ENCODE measurements around the gene GPN1.

The GPN1 gene

DNA sequence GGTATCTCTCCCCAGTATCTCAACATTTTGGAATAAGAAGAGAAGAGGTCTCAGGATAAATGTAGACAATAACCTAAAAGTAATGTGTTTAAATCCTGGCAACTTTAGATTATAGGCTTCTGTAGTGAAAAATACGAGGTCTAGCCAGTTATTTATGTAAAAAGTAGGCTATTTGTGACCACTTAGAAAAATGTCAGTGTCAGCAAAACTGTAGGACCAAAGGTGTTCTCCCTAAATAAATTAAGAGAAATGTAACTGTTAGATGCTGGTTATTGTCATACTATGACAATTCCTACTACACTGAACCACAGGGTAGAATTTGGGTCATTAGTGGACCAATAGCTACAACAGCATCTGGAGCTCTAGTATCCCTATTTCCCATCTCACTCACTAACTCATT, 32.5 kb downstream of the GPN1 start:
- Histone ChIP-seq H3K9me3 (ENCODE audit: severe bottlenecking) (no peaks in the 10 kb centered on the region), H3K27me3 (ENCODE audit: insufficient read depth, poor library complexity, severe bottlenecking) (no peaks in the 10 kb centered on the region), H3K27ac (ENCODE audit: poor library complexity, severe bottlenecking) (no peak overlapping the region), H3K4me3 (ENCODE audit: severe bottlenecking) (no peak overlapping the region), H3K4me1 (ENCODE audit: insufficient read depth, poor library complexity, severe bottlenecking) (peaks cover 3% of the 10 kb centered on the region), H3K36me3 (ENCODE audit: low read depth) (peaks cover 68% of the 10 kb centered on the region)
- DNase-seq (ENCODE audit: low spot score) (no peak), ATAC-seq (ENCODE audit: low read depth) (no peak)
- TF ChIP-seq, protein P1, sequence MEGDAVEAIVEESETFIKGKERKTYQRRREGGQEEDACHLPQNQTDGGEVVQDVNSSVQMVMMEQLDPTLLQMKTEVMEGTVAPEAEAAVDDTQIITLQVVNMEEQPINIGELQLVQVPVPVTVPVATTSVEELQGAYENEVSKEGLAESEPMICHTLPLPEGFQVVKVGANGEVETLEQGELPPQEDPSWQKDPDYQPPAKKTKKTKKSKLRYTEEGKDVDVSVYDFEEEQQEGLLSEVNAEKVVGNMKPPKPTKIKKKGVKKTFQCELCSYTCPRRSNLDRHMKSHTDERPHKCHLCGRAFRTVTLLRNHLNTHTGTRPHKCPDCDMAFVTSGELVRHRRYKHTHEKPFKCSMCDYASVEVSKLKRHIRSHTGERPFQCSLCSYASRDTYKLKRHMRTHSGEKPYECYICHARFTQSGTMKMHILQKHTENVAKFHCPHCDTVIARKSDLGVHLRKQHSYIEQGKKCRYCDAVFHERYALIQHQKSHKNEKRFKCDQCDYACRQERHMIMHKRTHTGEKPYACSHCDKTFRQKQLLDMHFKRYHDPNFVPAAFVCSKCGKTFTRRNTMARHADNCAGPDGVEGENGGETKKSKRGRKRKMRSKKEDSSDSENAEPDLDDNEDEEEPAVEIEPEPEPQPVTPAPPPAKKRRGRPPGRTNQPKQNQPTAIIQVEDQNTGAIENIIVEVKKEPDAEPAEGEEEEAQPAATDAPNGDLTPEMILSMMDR (IDR thresholded peaks at IDR 0.05; ENCODE audit: poor library complexity, severe bottlenecking): no peak

GRCh38 chr2:27663285-27664153, 34.7 kb downstream of the GPN1 start, which contains the start of the genes SLC4A1AP and SUPT7L:
Gene SLC4A1AP, plus strand, starts transcription at chr2:27663889. Its CDS starts 26 bp downstream, at chr2:27663915.
Gene SUPT7L, minus strand, starts transcription at chr2:27663614. Its CDS starts 1,422 bp downstream, at chr2:27662192.
- Histone ChIP-seq H3K9me3 (ENCODE audit: severe bottlenecking) (no peaks in the 10 kb centered on the region), H3K4me1 (ENCODE audit: insufficient read depth, poor library complexity, severe bottlenecking) (peaks cover 3% of the 10 kb centered on the region), H3K4me3 (ENCODE audit: severe bottlenecking) (peak within 1 kb of the TSS; percentile 93), H3K27ac (ENCODE audit: poor library complexity, severe bottlenecking) (peak within 1 kb of the TSS; percentile 74), H3K36me3 (ENCODE audit: low read depth) (peaks cover 61% of the 10 kb centered on the region), H3K27me3 (ENCODE audit: insufficient read depth, poor library complexity, severe bottlenecking) (no peaks in the 10 kb centered on the region)
- ATAC-seq (ENCODE audit: low read depth): peak; percentile 84
- DNase-seq (ENCODE audit: low spot score): peak; percentile 69
- TF ChIP-seq, protein P1 (IDR thresholded peaks at IDR 0.05; ENCODE audit: poor library complexity, severe bottlenecking): peak; percentile 6

DNA sequence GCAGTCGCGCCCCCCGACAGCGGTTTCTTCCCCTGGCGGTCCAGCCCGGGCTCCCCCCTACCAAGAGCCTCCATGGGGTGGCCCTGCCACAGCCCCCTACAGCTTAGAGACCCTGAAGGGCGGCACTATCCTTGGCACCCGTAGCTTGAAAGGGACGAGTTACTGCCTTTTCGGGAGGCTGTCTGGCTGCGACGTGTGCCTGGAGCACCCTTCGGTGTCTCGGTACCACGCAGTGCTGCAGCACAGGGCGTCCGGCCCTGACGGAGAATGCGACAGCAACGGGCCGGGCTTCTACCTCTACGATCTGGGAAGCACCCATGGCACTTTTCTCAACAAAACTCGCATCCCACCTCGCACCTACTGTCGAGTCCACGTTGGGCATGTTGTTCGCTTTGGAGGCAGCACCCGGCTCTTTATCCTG, 35.3 kb downstream of the GPN1 start:
- H3K36me3 ChIP-seq (ENCODE audit: low read depth): peaks cover 61% of the 10 kb centered on the region
- TF ChIP-seq, protein P1 (IDR thresholded peaks at IDR 0.05; ENCODE audit: poor library complexity, severe bottlenecking): no peak
- no peaks in the 10 kb centered on the region for H3K27me3 ChIP-seq (ENCODE audit: insufficient read depth, poor library complexity, severe bottlenecking)
- peak overlapping the region; percentile 74 for H3K27ac ChIP-seq (ENCODE audit: poor library complexity, severe bottlenecking)
- H3K4me1 ChIP-seq (ENCODE audit: insufficient read depth, poor library complexity, severe bottlenecking): peaks cover 3% of the 10 kb centered on the region
- DNase-seq (ENCODE audit: low spot score) (no peak), ATAC-seq (ENCODE audit: low read depth) (peak; percentile 9; the same call in 2 of the 3 replicates)
- no peaks in the 10 kb centered on the region for H3K9me3 ChIP-seq (ENCODE audit: severe bottlenecking)
- peak overlapping the region; percentile 93 for H3K4me3 ChIP-seq (ENCODE audit: severe bottlenecking)

- DNase-seq (ENCODE audit: low spot score): no peak
- H3K36me3 ChIP-seq (ENCODE audit: low read depth): peaks cover 61% of the 10 kb centered on the region
- no peak overlapping the region for H3K27ac ChIP-seq (ENCODE audit: poor library complexity, severe bottlenecking)
- TF ChIP-seq, protein P1 (IDR thresholded peaks at IDR 0.05; ENCODE audit: poor library complexity, severe bottlenecking): no peak
- no peak for ATAC-seq (ENCODE audit: low read depth)
- peak overlapping the region; percentile 93 for H3K4me3 ChIP-seq (ENCODE audit: severe bottlenecking)
- no peaks in the 10 kb centered on the region for H3K9me3 ChIP-seq (ENCODE audit: severe bottlenecking)
- no peaks in the 10 kb centered on the region for H3K27me3 ChIP-seq (ENCODE audit: insufficient read depth, poor library complexity, severe bottlenecking)
- peaks cover 3% of the 10 kb centered on the region for H3K4me1 ChIP-seq (ENCODE audit: insufficient read depth, poor library complexity, severe bottlenecking)
These were observed 35.9 kb downstream of the GPN1 start for GRCh38 chr2:27664622-27665363.
